Fibroblast of the conjunctiva (primary cell): ENCODE data around the gene SP110.
"Not testable (repeated sequence)": the region's sequence is repeated elsewhere in the genome, so short reads cannot be mapped to it uniquely, and the experiment has no call there.

Experiments
- DNase-seq: peaks from one replicate; pipeline ENCODE4 v3.0.0-alpha.2; 2010; ENCODE audit warnings: low read depth

The SP110 gene

DNA sequence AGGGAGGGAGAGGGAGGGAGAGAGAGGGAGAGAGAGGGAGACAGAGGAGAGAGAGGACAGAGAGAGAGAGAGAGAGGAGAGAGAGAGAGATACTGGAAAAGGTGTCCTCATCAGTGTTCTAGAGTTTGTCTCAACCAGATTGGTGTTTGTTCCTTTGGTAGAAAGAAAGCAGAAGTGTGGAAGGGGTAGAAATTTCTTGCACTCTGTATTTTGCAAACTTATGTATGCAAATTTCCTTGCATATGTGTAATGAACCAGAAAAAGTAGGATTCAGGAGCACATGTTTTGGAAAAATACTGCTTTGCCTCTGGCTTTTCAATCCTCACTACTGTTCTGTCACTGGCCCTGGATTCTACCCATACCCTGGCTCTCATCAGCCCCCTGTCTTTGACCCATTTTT lies 4.7 kb upstream of the SP110 start:
- DNase-seq: no peak

DNA sequence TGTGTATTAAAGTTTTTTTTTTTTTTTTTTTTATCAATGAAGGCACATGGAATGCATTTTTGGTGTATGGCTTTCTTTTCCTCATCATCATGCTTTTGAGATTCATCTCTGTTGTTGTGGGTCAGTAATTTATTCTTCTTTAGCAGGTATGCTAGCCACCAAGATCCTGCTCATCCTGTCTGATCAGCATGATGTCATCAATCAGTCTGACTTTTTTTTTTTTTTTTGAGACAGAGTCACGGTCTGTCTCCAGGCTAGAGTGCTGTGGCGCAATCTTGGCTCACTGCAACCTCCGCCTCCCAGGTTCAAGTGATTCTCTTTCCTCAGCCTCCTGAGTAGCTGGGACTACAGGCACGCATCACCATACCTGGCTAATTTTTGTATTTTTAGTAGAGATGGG lies 3.0 kb upstream of the SP110 start:
- DNase-seq: not testable (repeated sequence)

DNA sequence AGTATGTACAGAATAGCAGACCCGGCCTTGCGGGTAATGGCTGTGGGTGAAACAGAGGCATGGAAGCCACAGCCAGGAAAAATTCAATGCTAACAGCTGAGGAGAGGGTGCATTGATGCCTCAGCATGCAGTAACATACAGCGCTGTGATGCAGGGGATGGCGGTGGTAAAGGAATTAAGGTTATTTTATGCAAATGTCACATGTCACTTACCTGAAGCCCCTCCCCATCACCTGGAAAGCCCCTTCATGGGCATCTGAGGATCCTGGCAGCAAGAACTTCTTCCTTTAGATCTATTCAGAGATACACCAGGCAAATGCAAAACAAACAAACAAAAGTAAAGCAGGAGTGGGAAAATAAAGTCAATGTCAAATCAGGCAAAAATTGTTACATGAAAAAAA lies 1.7 kb upstream of the SP110 start:
- no peak for DNase-seq

DNA sequence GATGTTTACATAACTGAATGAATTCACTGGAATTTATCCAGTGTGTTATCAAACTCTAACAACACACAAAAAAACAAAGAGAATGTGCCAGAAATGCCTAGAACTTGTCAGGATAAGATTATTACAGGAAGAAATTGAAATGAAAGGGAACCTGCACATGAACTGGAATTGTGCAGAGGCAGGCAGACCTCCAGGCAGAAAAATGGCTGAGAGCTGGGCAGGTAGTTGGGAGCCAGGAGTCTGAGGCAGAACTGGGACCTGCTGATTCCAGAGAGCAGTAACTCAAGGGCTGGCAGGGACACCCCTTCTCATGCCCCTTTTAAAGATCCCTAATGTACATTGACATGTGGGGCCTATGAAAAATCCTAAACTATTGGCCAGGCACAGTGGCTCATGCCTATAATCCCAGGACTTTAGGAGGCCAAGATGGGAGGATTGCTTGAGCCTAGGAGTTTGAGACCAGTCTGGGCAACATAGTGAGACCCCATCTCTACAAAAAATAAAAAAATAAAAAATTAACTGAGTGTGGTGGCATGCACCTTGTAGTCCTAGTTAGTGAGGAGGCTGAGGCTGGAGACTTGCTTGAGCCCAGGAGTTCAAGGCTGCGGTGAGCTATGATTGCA lies 674 bp upstream of the SP110 start:
- no peak for DNase-seq

- DNase-seq: no peak
Measured at GRCh38 chr2:230218421-230218820, 1.4 kb downstream of the SP110 start.

- DNase-seq: no peak
Measured at GRCh38 chr2:230217424-230217823, 2.4 kb downstream of the SP110 start.

DNA sequence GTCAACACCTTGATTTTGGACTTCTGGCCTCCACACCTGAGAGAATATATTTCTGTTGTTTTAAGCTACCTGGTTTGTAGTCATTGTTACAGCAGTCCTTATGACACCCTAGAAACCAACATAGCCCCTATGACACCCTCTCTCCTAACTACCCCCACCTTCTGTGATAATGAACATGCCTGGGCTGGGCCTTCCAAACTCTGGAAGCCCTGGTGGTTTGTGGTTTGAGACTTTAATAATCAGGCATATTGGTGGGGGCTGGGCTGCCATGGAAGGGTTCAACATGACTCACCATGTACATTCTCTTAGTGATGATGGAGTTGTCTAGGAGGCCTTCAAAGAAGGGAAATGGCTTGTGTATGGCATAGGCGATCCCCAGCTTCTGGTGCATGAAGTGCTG lies 3.3 kb downstream of the SP110 start:
- no peak for DNase-seq

DNA sequence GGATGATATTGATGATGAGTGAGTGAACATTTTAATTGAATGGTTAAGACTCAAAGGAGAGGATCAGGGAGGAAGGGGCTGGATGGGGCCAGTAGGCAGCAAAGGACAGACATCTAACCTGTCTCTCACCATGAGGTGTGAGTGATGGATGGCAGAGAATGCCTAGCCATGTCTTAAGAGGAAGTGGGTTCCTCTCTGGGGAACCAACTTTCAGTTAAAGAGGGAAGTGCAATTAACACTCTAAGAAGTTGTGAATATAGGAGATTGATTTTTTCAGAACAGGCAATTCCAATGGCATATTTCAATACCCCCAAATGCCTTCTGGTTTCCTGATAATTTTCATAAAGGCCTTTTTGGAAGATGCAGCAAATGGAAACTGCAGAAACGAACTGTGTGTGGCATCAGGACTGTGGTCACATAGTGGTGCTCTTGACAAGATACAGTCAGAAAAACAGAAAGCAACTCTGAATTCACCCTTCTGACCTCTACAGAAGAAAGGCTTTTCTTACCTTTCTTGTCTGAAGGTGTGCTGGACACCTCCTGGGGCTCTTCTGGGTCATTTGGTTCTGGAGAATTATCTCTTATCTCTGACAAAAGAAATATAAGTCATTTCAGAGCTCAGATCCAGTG lies 10.2 kb downstream of the SP110 start:
- no peak for DNase-seq

- DNase-seq: no peak
Measured at GRCh38 chr2:230208576-230208975, 11.2 kb downstream of the SP110 start.

DNA sequence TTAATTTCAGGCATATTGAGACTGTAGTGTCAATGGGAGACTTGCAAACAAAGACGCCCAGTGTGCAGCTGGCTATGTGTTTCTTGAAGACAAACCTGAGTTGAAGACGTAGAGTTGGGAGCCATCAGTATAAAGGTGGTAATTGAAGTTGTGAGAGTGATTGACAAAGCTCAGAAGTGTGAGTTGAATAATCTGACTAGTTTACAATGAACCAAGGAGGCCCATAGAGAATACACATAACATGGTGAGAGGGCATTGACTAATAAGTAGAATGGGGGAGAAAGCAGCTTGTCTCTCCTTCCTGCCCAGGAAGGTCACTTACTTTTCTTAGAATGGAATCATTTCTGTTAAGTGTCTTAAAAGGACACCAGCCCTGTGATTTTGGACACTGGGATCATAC lies 14.1 kb downstream of the SP110 start:
- no peak for DNase-seq

GRCh38 chr2:230205034-230205433 lies 14.8 kb downstream of the SP110 start:
- no peak for DNase-seq

- no peak for DNase-seq
Measured at GRCh38 chr2:230203110-230203676, 16.6 kb downstream of the SP110 start.

DNA sequence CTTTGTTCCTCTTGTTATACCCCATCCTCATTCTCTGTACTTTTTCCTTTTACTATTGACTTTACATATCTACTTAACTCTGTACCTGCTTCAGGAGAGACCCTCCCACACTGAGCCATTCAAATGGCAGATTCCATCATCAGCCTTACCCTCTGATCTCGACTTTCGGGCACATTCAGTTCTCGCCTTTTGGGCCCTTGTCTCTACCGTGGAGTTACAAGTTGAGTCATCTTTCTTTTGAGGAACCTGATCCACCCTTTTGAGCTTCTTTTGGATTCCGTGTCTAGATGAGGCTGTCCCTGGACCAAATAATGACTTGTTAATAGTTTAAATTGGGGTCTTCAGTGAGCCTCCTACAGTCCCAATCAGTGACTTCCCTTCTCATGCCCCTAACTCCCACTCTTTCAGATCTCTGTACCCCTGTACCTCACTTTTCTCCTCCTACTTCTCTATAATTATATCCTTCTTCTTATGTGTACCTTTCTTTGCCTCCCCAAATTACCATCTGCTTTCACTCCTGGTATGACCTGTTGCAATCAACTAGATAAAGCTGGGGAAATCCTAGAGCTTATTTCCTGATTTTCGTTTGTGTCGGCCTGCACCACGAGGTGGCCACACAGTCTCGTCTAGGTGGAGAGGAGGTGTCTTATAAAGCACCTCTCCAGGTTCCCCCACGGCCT lies 17.2 kb downstream of the SP110 start:
- DNase-seq: no peak

GRCh38 chr2:230184727-230185578 lies 34.8 kb downstream of the SP110 start:
- DNase-seq: no peak

- DNase-seq: no peak
Measured at GRCh38 chr2:230181195-230181594, 38.6 kb downstream of the SP110 start.

DNA sequence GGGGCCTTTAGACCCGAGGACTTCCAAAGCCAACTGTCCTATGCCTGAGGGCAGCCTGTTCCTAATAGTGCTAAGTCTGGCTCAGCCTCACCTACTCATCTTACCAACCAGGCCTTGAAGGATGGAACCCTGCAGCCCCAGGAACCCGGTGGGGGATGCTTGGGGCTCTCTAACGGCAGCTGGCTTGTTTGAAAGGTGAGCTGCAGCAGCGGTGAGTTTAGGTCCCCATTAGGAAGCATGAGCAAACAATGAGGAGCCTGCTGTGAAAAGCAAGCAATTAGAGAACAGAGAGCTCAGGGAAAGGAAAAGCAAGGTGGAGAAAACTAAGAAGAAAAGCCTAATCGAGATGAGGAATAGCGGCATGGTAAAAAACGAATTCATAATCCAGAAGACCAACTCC lies 39.9 kb downstream of the SP110 start:
- no peak for DNase-seq

GRCh38 chr2:230178546-230179485 lies 41.0 kb downstream of the SP110 start:
- DNase-seq: no peak

- DNase-seq: no peak
Measured at GRCh38 chr2:230176996-230177395, 42.8 kb downstream of the SP110 start.

DNA sequence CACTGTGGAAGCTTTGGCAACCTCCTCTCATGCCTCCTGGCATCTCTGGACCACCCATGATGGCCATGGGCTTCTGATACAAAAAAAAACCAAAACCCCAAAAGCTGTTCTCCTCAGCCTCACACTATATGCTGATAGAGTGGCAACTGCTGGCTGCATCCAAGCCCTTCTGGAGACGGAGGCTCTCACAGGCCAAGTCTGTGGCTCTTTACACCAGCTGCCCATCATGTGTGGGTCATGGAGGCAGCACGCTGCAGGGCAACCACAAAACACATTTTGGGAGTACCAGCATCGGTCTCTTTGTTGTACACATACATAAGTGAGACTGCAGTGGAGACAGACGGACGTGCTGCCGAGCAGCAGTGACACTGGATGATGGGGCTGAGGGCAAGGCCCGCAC lies 45.3 kb downstream of the SP110 start:
- DNase-seq: no peak

- DNase-seq: no peak
Measured at GRCh38 chr2:230172852-230173251, 46.9 kb downstream of the SP110 start.

- DNase-seq: no peak
Measured at GRCh38 chr2:230172156-230172555, 47.6 kb downstream of the SP110 start.
